SK-N-SH (cell line): ENCODE measurements around the gene DENND1C. TPM values are rescaled to one million over a fixed set of nuclear protein-coding genes. Genes with fewer than 3 reads are reported as not detected.

Experiments
- CTCF ChIA-PET: fragments of 300-600, 350-600 bp; formaldehyde crosslinking; extraction: SDS; loops from one replicate; lab custom pipeline; 2021; lab: Yijun Ruan, JAX
- POLR2A ChIA-PET: fragments of 350-600 bp; sonication (Branson Sonifier 250); formaldehyde crosslinking; extraction: SDS; loops from one replicate; lab custom pipeline; 2020; ENCODE audit warnings: antibody characterized with exemption, inconsistent platforms; lab: Yijun Ruan, JAX
- DNase-seq: peaks from one replicate; pipeline ENCODE4 v3.0.0; 2012
- H2AFZ ChIP-seq: fragments of 200-600 bp; sonication (generic); 2 replicates; pipeline ENCODE4 v1.8.1; 2016; ENCODE audit warnings: antibody characterized with exemption, mild to moderate bottlenecking, low read depth
- H3F3A ChIP-seq: fragments of 200-600 bp; sonication (generic); replicated peaks from 2 replicates; pipeline ENCODE3; 2016; ENCODE audit warnings: antibody characterized with exemption, mild to moderate bottlenecking; ENCODE audit not compliant: insufficient read depth
- H3K27ac ChIP-seq, 2 experiments: fragments of 200-500 bp in 1 of 2; fragments of 200-600 bp in 1 of 2; sonication (Bioruptor generic) in 1 of 2; sonication (generic), shearing (Covaris generic) in 1 of 2; 2 replicates each; pipeline versions ENCODE4 v1.5.1 to v1.6.1; 2014 to 2016; ENCODE audit warnings: low read depth in 2 of 2, inconsistent platforms in 1 of 2, low read length in 1 of 2, mild to moderate bottlenecking in 1 of 2, mixed read lengths in 1 of 2
- H3K27me3 ChIP-seq: fragments of 200-600 bp; sonication (generic), shearing (Covaris generic); 2 replicates; pipeline ENCODE4 v1.6.1; 2016; ENCODE audit warnings: mixed run types; ENCODE audit not compliant: insufficient read depth
- H3K36me3 ChIP-seq, 2 experiments: fragments of 200-500 bp in 1 of 2; fragments of 200-600 bp in 1 of 2; sonication (Bioruptor generic) in 1 of 2; sonication (generic) in 1 of 2; replicated peaks in 1 of 2; 2 replicates each; pipeline versions ENCODE3 to v1.5.1; 2014 to 2016; ENCODE audit warnings: low read length in 1 of 2, mild to moderate bottlenecking in 1 of 2; ENCODE audit not compliant: insufficient read depth in 2 of 2, control insufficient read depth in 1 of 2
- H3K4me1 ChIP-seq, 2 experiments: fragments of 200-500 bp in 1 of 2; fragments of 200-600 bp in 1 of 2; sonication (Bioruptor generic) in 1 of 2; sonication (generic), shearing (Covaris generic) in 1 of 2; 2 replicates each; pipeline versions ENCODE4 v1.5.1 to v1.6.1; 2014 to 2016; ENCODE audit warnings: low read depth in 1 of 2, low read length in 1 of 2, mixed run types in 1 of 2; ENCODE audit not compliant: insufficient read depth in 2 of 2, control insufficient read depth in 1 of 2
- H3K4me2 ChIP-seq: fragments of 200-600 bp; sonication (generic), shearing (Covaris generic); 2 replicates; pipeline ENCODE4 v1.6.1; 2017; ENCODE audit warnings: mixed run types
- H3K4me3 ChIP-seq, 2 experiments: fragments of 200-500 bp in 1 of 2; fragments of 200-600 bp in 1 of 2; sonication (Bioruptor generic) in 1 of 2; sonication (generic), shearing (Covaris generic) in 1 of 2; 2 replicates each; pipeline versions ENCODE4 v1.5.1 to v1.8.1; 2014 to 2016; ENCODE audit warnings: low read depth in 2 of 2, inconsistent platforms in 1 of 2, low read length in 1 of 2, mild to moderate bottlenecking in 1 of 2, mixed read lengths in 1 of 2, moderate library complexity in 1 of 2
- H3K79me2 ChIP-seq: fragments of 200-600 bp; sonication (generic); 2 replicates; pipeline ENCODE4 v1.8.1; 2017; ENCODE audit warnings: mild to moderate bottlenecking; ENCODE audit not compliant: insufficient read depth
- H3K9ac ChIP-seq: fragments of 200-600 bp; sonication (generic); 2 replicates; pipeline ENCODE4 v1.6.1; 2017; ENCODE audit warnings: mixed run types
- H3K9me2 ChIP-seq: fragments of 200-600 bp; sonication (generic); 2 replicates; pipeline ENCODE4 v1.6.1; 2017; ENCODE audit warnings: mixed run types
- H3K9me3 ChIP-seq: fragments of 200-600 bp; sonication (generic); 2 replicates; pipeline ENCODE4 v1.6.1; 2017; ENCODE audit warnings: mixed run types, mild to moderate bottlenecking, moderate library complexity
- H4K20me1 ChIP-seq: fragments of 200-600 bp; sonication (generic); 2 replicates; pipeline ENCODE4 v1.6.1; 2017; ENCODE audit warnings: mild to moderate bottlenecking, mixed run types; ENCODE audit not compliant: insufficient read depth
- CHD2 ChIP-seq: fragments of 150-350 bp; IDR thresholded peaks from 2 replicates; pipeline ENCODE4 v1.6.1; 2018; ENCODE audit warnings: low read length; ENCODE audit not compliant: partially characterized antibody
- ELF1 ChIP-seq: IDR thresholded peaks from 2 replicates; pipeline ENCODE4 v1.4.0; 2012
- EP300 ChIP-seq, 2 experiments: IDR thresholded peaks; 2 replicates each; pipeline versions ENCODE4 v1.4.0 to v1.6.1; 2012; ENCODE audit warnings: borderline replicate concordance in 1 of 2, low read depth in 1 of 2, low read length in 1 of 2
- EZH2phosphoT487 ChIP-seq: fragments of 200-600 bp; sonication (generic); IDR thresholded peaks from 2 replicates; pipeline ENCODE4 v1.6.1; 2017; ENCODE audit warnings: low read depth, mixed run types, mild to moderate bottlenecking, antibody characterized with exemption, moderate library complexity, borderline replicate concordance
- FOSL2 ChIP-seq: IDR thresholded peaks from 2 replicates; pipeline ENCODE4 v1.4.0; 2012; ENCODE audit warnings: low read depth, mild to moderate bottlenecking, moderate library complexity, borderline replicate concordance
- FOXJ3 ChIP-seq: sonication (generic); formaldehyde crosslinking; IDR thresholded peaks from 2 replicates; pipeline ENCODE4 v1.5.1; 2020; ENCODE audit warnings: mild to moderate bottlenecking, missing genetic modification reagents
- GATA2 ChIP-seq: sonication (generic); formaldehyde crosslinking; IDR thresholded peaks from 2 replicates; pipeline ENCODE4 v1.5.0; 2020; ENCODE audit warnings: mild to moderate bottlenecking, missing genetic modification reagents
- JUND ChIP-seq: IDR thresholded peaks from 2 replicates; pipeline ENCODE4 v1.4.0; 2012
- MEF2A ChIP-seq: IDR thresholded peaks from 2 replicates; pipeline ENCODE4 v1.4.0; 2012; ENCODE audit warnings: low read depth, borderline replicate concordance
- MXI1 ChIP-seq: IDR thresholded peaks from 2 replicates; pipeline ENCODE4 v1.6.1; 2012; ENCODE audit warnings: mild to moderate bottlenecking, low read depth, low read length, improper control_type of control experiment
- NFIC ChIP-seq: IDR thresholded peaks from 2 replicates; pipeline ENCODE4 v1.4.0; 2012; ENCODE audit warnings: borderline replicate concordance
- PBX3 ChIP-seq: IDR thresholded peaks from 2 replicates; pipeline ENCODE4; 2012
- POLR2AphosphoS5 ChIP-seq: IDR thresholded peaks from 2 replicates; pipeline ENCODE4 v1.6.1; 2012; ENCODE audit warnings: low read depth, low read length
- RAD21 ChIP-seq: IDR thresholded peaks from 2 replicates; pipeline ENCODE4 v1.6.1; 2012; ENCODE audit warnings: mild to moderate bottlenecking, low read length
- RCOR1 ChIP-seq: fragments of 150-350 bp; IDR thresholded peaks from 2 replicates; pipeline ENCODE4 v1.6.1; 2017; ENCODE audit warnings: antibody characterized with exemption, low read length
- RFX5 ChIP-seq: IDR thresholded peaks from 2 replicates; pipeline ENCODE4 v1.6.1; 2012; ENCODE audit warnings: mild to moderate bottlenecking, improper control_type of control experiment, low read length
- SIN3A ChIP-seq: IDR thresholded peaks from 2 replicates; pipeline ENCODE4 v1.6.1; 2012; ENCODE audit warnings: low read depth, mild to moderate bottlenecking, low read length, moderate library complexity, borderline replicate concordance
- SMC3 ChIP-seq: IDR thresholded peaks from 2 replicates; pipeline ENCODE4 v1.6.1; 2012; ENCODE audit warnings: low read depth, low read length, improper control_type of control experiment
- TAF1 ChIP-seq: IDR thresholded peaks from 2 replicates; pipeline ENCODE4 v1.6.1; 2012; ENCODE audit warnings: low read depth, mild to moderate bottlenecking, low read length, moderate library complexity, borderline replicate concordance
- TCF12 ChIP-seq: IDR thresholded peaks from 2 replicates; pipeline ENCODE4 v1.4.0; 2012
- TEAD4 ChIP-seq: IDR thresholded peaks from 2 replicates; pipeline ENCODE4 v1.4.0; 2012; ENCODE audit warnings: mild to moderate bottlenecking, borderline replicate concordance; ENCODE audit not compliant: insufficient read depth
- USF1 ChIP-seq: IDR thresholded peaks from 2 replicates; pipeline ENCODE4 v1.4.0; 2012; ENCODE audit warnings: low read depth, borderline replicate concordance
- YY1 ChIP-seq: IDR thresholded peaks from 2 replicates; pipeline ENCODE4 v1.4.0; 2012; ENCODE audit warnings: low read depth, mild to moderate bottlenecking
- WGBS: methylation state at CpG from one replicate; pipeline ENCODE4 v1.1.6; 2017; ENCODE audit warnings: low lambda C conversion rate; 5-methylcytosine and 5-hydroxymethylcytosine counted together
- polyA plus RNA-seq, 3 experiments: library from polyadenylated mRNA; depleted of rRNA; stranded (reverse); fragments of >200 nt; gene quantifications; 2 replicates each; pipeline ENCODE4 v1.2.3, GENCODE V29; 2012
- TF ChIP-seq, protein P1 (sequence below): fragments of 150-350 bp; IDR thresholded peaks from 2 replicates; pipeline ENCODE4 v1.6.1; 2017; ENCODE audit warnings: antibody characterized with exemption, low read length, low read depth, borderline replicate concordance
- TF ChIP-seq, protein P2 (sequence below): fragments of 200-600 bp; sonication (generic); IDR thresholded peaks from 2 replicates; pipeline ENCODE4 v1.6.1; 2017; ENCODE audit warnings: antibody characterized with exemption, mild to moderate bottlenecking, moderate library complexity
- TF ChIP-seq, protein P3 (sequence below): fragments of 150-350 bp; IDR thresholded peaks from 2 replicates; pipeline ENCODE4 v1.6.1; 2016; ENCODE audit warnings: mild to moderate bottlenecking, low read depth, low read length
- TF ChIP-seq, protein P4 (sequence below): IDR thresholded peaks from 2 replicates; pipeline ENCODE4 v1.4.0; 2012; ENCODE audit warnings: low read depth

The DENND1C gene
- polyA plus RNA-seq, 1 of the 3 experiments (the other 2 are of a cell fraction): 0.05 TPM

DNA sequence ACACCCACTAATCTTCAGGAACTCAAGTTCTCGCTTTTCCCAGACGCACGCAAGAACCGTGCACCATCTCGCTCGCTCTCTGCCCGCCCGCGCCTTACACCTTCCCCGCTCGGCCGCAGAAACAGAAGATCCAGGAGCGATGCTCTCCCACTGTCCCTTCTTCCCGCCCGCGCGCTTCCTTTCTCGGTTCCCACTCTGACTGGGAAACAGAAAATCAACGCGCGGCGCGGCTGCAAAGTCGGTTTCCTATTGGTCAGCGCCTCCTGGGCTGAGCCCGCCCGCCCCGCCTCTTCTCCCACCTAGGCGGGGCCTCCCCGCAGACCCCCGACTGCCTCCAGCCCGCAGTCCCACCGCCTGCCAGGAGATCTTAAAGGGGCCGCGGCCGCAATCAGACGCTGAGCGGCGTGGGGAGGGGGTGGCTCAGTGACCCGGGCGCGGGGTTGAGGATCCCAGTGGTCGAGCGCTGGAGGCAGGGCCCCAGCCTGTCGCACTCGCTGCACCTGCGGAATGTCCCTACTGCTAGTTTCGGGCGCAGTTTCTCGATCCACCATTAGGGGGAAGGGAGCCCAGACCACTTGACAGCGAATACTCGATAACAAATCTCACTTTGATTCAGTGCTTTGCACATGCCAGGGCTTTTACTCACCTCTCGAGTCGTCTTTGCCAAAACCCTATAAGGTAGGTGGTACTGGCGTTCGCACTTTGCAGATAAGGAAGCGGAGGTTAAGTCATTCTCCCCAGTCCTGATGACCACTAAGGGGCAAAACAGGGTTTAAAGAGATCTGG lies 21.3 kb downstream of the DENND1C start:
- TF ChIP-seq EZH2phosphoT487 (no peak), MEF2A (no peak), RFX5 (no peak), MXI1 (no peak; the same call in 1 of the 2 replicates), FOXJ3 (no peak), FOSL2 (peak; percentile 4; the same call in 1 of the 2 replicates), RCOR1 (no peak), NFIC (no peak; the same call in 1 of the 2 replicates), GATA2 (CRISPR knock-in tag) (no peak), JUND (no peak), SMC3 (no peak), ELF1 (no peak), USF1 (no peak), PBX3 (no peak), YY1 (no peak), CHD2 (peak; percentile 26), SIN3A (no peak), POLR2AphosphoS5 (no peak), EP300 (IDR thresholded peaks at IDR 0.05; ENCODE audit: borderline replicate concordance in 1 of 2, low read depth in 1 of 2, low read length in 1 of 2) (0 out of 4 replicates have a peak, but pooled peaks have one; percentile 13), RAD21 (no peak), TEAD4 (no peak), TAF1 (no peak), TCF12 (peak; percentile 19; the same call in 1 of the 2 replicates)
- TF ChIP-seq, protein P1, sequence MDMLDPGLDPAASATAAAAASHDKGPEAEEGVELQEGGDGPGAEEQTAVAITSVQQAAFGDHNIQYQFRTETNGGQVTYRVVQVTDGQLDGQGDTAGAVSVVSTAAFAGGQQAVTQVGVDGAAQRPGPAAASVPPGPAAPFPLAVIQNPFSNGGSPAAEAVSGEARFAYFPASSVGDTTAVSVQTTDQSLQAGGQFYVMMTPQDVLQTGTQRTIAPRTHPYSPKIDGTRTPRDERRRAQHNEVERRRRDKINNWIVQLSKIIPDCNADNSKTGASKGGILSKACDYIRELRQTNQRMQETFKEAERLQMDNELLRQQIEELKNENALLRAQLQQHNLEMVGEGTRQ: no peak
- TF ChIP-seq, protein P2, sequence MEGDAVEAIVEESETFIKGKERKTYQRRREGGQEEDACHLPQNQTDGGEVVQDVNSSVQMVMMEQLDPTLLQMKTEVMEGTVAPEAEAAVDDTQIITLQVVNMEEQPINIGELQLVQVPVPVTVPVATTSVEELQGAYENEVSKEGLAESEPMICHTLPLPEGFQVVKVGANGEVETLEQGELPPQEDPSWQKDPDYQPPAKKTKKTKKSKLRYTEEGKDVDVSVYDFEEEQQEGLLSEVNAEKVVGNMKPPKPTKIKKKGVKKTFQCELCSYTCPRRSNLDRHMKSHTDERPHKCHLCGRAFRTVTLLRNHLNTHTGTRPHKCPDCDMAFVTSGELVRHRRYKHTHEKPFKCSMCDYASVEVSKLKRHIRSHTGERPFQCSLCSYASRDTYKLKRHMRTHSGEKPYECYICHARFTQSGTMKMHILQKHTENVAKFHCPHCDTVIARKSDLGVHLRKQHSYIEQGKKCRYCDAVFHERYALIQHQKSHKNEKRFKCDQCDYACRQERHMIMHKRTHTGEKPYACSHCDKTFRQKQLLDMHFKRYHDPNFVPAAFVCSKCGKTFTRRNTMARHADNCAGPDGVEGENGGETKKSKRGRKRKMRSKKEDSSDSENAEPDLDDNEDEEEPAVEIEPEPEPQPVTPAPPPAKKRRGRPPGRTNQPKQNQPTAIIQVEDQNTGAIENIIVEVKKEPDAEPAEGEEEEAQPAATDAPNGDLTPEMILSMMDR: peak; percentile 38
- TF ChIP-seq, protein P3, sequence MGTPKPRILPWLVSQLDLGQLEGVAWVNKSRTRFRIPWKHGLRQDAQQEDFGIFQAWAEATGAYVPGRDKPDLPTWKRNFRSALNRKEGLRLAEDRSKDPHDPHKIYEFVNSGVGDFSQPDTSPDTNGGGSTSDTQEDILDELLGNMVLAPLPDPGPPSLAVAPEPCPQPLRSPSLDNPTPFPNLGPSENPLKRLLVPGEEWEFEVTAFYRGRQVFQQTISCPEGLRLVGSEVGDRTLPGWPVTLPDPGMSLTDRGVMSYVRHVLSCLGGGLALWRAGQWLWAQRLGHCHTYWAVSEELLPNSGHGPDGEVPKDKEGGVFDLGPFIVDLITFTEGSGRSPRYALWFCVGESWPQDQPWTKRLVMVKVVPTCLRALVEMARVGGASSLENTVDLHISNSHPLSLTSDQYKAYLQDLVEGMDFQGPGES: no peak
- TF ChIP-seq, protein P4, sequence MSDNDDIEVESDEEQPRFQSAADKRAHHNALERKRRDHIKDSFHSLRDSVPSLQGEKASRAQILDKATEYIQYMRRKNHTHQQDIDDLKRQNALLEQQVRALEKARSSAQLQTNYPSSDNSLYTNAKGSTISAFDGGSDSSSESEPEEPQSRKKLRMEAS: peak; percentile 72
- Histone ChIP-seq H4K20me1 (no peaks in the 10 kb centered on the region), H3K27ac (peak overlapping the region in 1 of 2 experiments; percentile 75; a peak in 1 of 4 replicates), H3K4me2 (peak overlapping the region; percentile 96), H3K36me3 (no peaks in the 10 kb centered on the region), H3F3A (no peaks in the 10 kb centered on the region), H3K79me2 (no peaks in the 10 kb centered on the region), H2AFZ (peak overlapping the region; percentile 89), H3K27me3 (peaks cover 16% of the 10 kb centered on the region), H3K9ac (peak overlapping the region; percentile 41; the same call in 1 of the 2 replicates), H3K4me3 (peak overlapping the region; percentile 69 to 84), H3K9me2 (no peaks in the 10 kb centered on the region), H3K9me3 (no peaks in the 10 kb centered on the region), H3K4me1 (peaks cover 0 to 12% of the 10 kb centered on the region in 2 experiments; a peak in 1 of 4 replicates)
- peak; percentile 99 for DNase-seq
- 1% methylated on average over 31 of the region's 57 CpGs for WGBS
- ChIA-PET CTCF (interaction anchor here (1.1 kb wide), 1 partner anchor 45 kb away, joined by 8 read pairs; no protein-coding TSS in a partner anchor), POLR2A (interaction anchor here (1.3 kb wide), 1 partner anchor 25 kb away, joined by 3 read pairs; no protein-coding TSS in a partner anchor)
